Upper lobe of left lung (tissue), 6 donors: ENCODE data around the gene CCDC190. TPM values are rescaled to one million over a fixed set of nuclear protein-coding genes. Genes with fewer than 3 reads are reported as not detected.
"Not testable (repeated sequence)": the region's sequence is repeated elsewhere in the genome, so short reads cannot be mapped to it uniquely, and the experiment has no call there.

Experiments
- ATAC-seq, 2 donors: fragments of 200-7000 bp; cut with Tn5 transposase; one replicate each; pipeline ENCODE4 v1.9.1; 2022; ENCODE audit warnings: mild to moderate bottlenecking in 2 of 2, moderate library complexity in 2 of 2; ENCODE audit not compliant: low FRiP score in 2 of 2
- DNase-seq, 2 donors: peaks; one replicate each; pipeline ENCODE4 v3.0.0-alpha.2; 2019 to 2020
- H3K27ac ChIP-seq, 4 donors: fragments of 200-600 bp; sonication (generic); one replicate each; pipeline ENCODE4 v1.5.1; 2016 to 2019
- H3K27me3 ChIP-seq, 4 donors: fragments of 200-600 bp; sonication (generic); one replicate each; pipeline ENCODE4 v1.5.1; 2017 to 2019
- H3K36me3 ChIP-seq, 4 donors: fragments of 200-600 bp; sonication (generic); one replicate each; pipeline ENCODE4 v1.5.1; 2016 to 2019
- H3K4me1 ChIP-seq, 4 donors: fragments of 200-600 bp; sonication (generic); one replicate each; pipeline ENCODE4 v1.5.1; 2018 to 2019
- H3K4me3 ChIP-seq, 4 donors: fragments of 200-600 bp; sonication (generic); one replicate each; pipeline ENCODE4 v1.5.1; 2017 to 2019; ENCODE audit warnings: mild to moderate bottlenecking in 2 of 4, moderate library complexity in 1 of 4
- H3K9me3 ChIP-seq, 4 donors: fragments of 200-600 bp; sonication (generic); one replicate each; pipeline ENCODE4 v1.5.1; 2018 to 2019
- CTCF ChIP-seq, 6 experiments: fragments of 450-650 bp in 4 of 6; fragments of 200-600 bp in 2 of 6; sonication (generic) in 2 of 6; IDR thresholded peaks; one replicate each; pipeline ENCODE4 v1.5.1; 2016 to 2019; ENCODE audit warnings: antibody characterized with exemption in 6 of 6
- EP300 ChIP-seq, 4 donors: sonication (generic); formaldehyde crosslinking; IDR thresholded peaks; one replicate each; pipeline ENCODE4 v1.5.1; 2017; ENCODE audit warnings: antibody characterized with exemption in 4 of 4, control low read depth in 2 of 4
- POLR2A ChIP-seq, 4 donors: fragments of 450-650 bp; IDR thresholded peaks; one replicate each; pipeline ENCODE4 v1.5.1; 2016 to 2017; ENCODE audit warnings: antibody characterized with exemption in 4 of 4, mild to moderate bottlenecking in 2 of 4
- POLR2AphosphoS5 ChIP-seq, 2 donors: sonication (generic); formaldehyde crosslinking; IDR thresholded peaks; one replicate each; pipeline ENCODE4 v1.5.1; 2017; ENCODE audit warnings: antibody characterized with exemption in 2 of 2
- WGBS, 2 donors: methylation state at CpG; one replicate each; pipeline ENCODE4 v1.1.5; 2017 to 2018; 5-methylcytosine and 5-hydroxymethylcytosine counted together
- total RNA-seq, 6 donors: library from RNA; depleted of rRNA in 4 of 6; stranded (reverse); fragments of >200 nt in 4 of 6; gene quantifications; one replicate each; pipeline versions ENCODE4 v1.1.0 to v1.2.1, GENCODE V29; 2016 to 2021
- donor health status: DM: no; HTN: no; CAD: no; lungs with moderate emphysema.
- donor health status: DM: no; HTN: yes; CAD: no; lungs with severe emphysema.

The CCDC190 gene
- total RNA-seq, 6 donors from 2014 or later: 0.76 to 48.0 (median 1.5) TPM; not detected in 1

- DNase-seq (no peak), ATAC-seq (no peak)
- no peaks in the 10 kb centered on the region for H3K4me1 ChIP-seq
- no peaks in the 10 kb centered on the region for H3K36me3 ChIP-seq
- H3K9me3 ChIP-seq: no peaks in the 10 kb centered on the region
- no peak overlapping the region for H3K27ac ChIP-seq
- no peaks in the 10 kb centered on the region for H3K27me3 ChIP-seq
- H3K4me3 ChIP-seq: no peak overlapping the region
- TF ChIP-seq EP300 (IDR thresholded peaks at IDR 0.05) (no peak), POLR2A (IDR thresholded peaks at IDR 0.05) (no peak)
- 83 to 98% methylated on average over 2 of the region's 2 CpGs for WGBS, 2 donors
Observed at GRCh38 chr1:162886705-162887104, 25.7 kb upstream of the CCDC190 start.

GRCh38 chr1:162885265-162885664 lies 24.3 kb upstream of the CCDC190 start:
- Histone ChIP-seq H3K9me3 (no peaks in the 10 kb centered on the region), H3K27me3 (no peaks in the 10 kb centered on the region), H3K36me3 (no peaks in the 10 kb centered on the region), H3K4me1 (no peaks in the 10 kb centered on the region), H3K4me3 (no peak overlapping the region), H3K27ac (no peak overlapping the region)
- WGBS, 2 donors: 32 to 55% methylated on average over 3 of the region's 3 CpGs
- DNase-seq (no peak), ATAC-seq (no peak)
- TF ChIP-seq CTCF (IDR thresholded peaks at IDR 0.05) (no peak), POLR2AphosphoS5 (IDR thresholded peaks at IDR 0.05) (no peak), EP300 (IDR thresholded peaks at IDR 0.05) (no peak), POLR2A (IDR thresholded peaks at IDR 0.05) (no peak)

- no peaks in the 10 kb centered on the region for H3K4me1 ChIP-seq
- no peaks in the 10 kb centered on the region for H3K27me3 ChIP-seq
- DNase-seq (no peak), ATAC-seq (no peak)
- no peak overlapping the region for H3K4me3 ChIP-seq
- TF ChIP-seq EP300 (IDR thresholded peaks at IDR 0.05) (no peak), POLR2A (IDR thresholded peaks at IDR 0.05) (no peak)
- H3K9me3 ChIP-seq: no peaks in the 10 kb centered on the region
- no peak overlapping the region for H3K27ac ChIP-seq
- WGBS, 2 donors: 85 to 94% methylated on average over 1 of the region's 1 CpG
- H3K36me3 ChIP-seq: no peaks in the 10 kb centered on the region
Observed at GRCh38 chr1:162884831-162885230, 23.9 kb upstream of the CCDC190 start.

GRCh38 chr1:162882248-162882674 lies 21.3 kb upstream of the CCDC190 start:
- H3K36me3 ChIP-seq: no peaks in the 10 kb centered on the region
- no peaks in the 10 kb centered on the region for H3K27me3 ChIP-seq
- ATAC-seq (no peak), DNase-seq (no peak)
- no peak overlapping the region for H3K27ac ChIP-seq
- WGBS, 2 donors: 67 to 70% methylated on average over 5 of the region's 5 CpGs
- H3K9me3 ChIP-seq: no peaks in the 10 kb centered on the region
- no peak overlapping the region for H3K4me3 ChIP-seq
- TF ChIP-seq EP300 (IDR thresholded peaks at IDR 0.05): no peak
- TF ChIP-seq POLR2A (IDR thresholded peaks at IDR 0.05): no peak
- no peak for TF ChIP-seq CTCF (IDR thresholded peaks at IDR 0.05)
- TF ChIP-seq POLR2AphosphoS5 (IDR thresholded peaks at IDR 0.05): no peak
- no peaks in the 10 kb centered on the region for H3K4me1 ChIP-seq

- TF ChIP-seq POLR2A (IDR thresholded peaks at IDR 0.05) (no peak), POLR2AphosphoS5 (IDR thresholded peaks at IDR 0.05) (no peak), CTCF (IDR thresholded peaks at IDR 0.05) (no peak), EP300 (IDR thresholded peaks at IDR 0.05) (no peak)
- DNase-seq: no peak
- Histone ChIP-seq H3K9me3 (no peaks in the 10 kb centered on the region), H3K4me3 (no peak overlapping the region), H3K36me3 (no peaks in the 10 kb centered on the region), H3K27me3 (no peaks in the 10 kb centered on the region), H3K4me1 (no peaks in the 10 kb centered on the region), H3K27ac (no peak overlapping the region)
- 88 to 89% methylated on average over 4 to 5 of the region's 5 CpGs for WGBS, 2 donors
- peak in 1 of 2 donors; percentile 57 for ATAC-seq
Observed at GRCh38 chr1:162881590-162881989, 20.6 kb upstream of the CCDC190 start.

- 85 to 92% methylated on average over 2 of the region's 2 CpGs for WGBS, 2 donors
Observed at GRCh38 chr1:162880617-162881016, 19.6 kb upstream of the CCDC190 start.

More at GRCh38 chr1:162880617-162881016, 19.6 kb upstream of the CCDC190 start:
- ATAC-seq, H3K27ac ChIP-seq, H3K27me3 ChIP-seq, H3K36me3 ChIP-seq, DNase-seq, H3K4me1 ChIP-seq, H3K9me3 ChIP-seq, H3K4me3 ChIP-seq: not testable (repeated sequence)
